GM10266 (cell line): Measurements from ENCODE around the gene KCTD5.

Experiments used
- DNase-seq: peaks from one replicate; pipeline ENCODE4 v3.0.0; 2012; ENCODE audit errors: extremely low spot score
- CTCF ChIP-seq: IDR thresholded peaks from 2 replicates; pipeline ENCODE4 v1.5.1; 2012; ENCODE audit warnings: mild to moderate bottlenecking, low read depth; ENCODE audit not compliant: control insufficient read depth, insufficient read depth; ENCODE audit errors: missing control alignments

KCTD5 gene

DNA sequence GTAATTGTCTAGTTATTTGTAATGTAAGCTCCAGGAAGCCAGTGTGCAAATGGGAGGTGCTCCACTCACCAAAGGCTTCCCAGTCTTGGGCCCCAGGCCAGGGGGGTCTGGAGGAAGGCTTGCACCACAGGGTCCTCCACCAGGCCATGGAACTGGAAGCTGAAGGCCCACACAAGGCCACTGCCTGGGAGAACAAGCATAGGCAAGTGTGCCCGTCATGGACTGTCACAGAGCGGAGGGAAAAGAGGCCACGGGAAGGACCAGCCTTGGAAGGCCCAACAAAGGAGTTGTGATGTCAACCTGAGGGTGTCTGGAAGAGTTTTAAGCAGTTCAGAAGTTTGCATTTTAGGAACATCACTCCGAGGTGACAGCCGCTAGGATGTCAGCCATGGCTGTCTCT is 67.2 kb downstream of the KCTD5 start:
- no peak for TF ChIP-seq CTCF
- DNase-seq = no peak

- TF ChIP-seq CTCF = no peak
- no peak for DNase-seq
Measured at GRCh38 chr16:2749936-2750335, 67.6 kb downstream of the KCTD5 start.

- no peak for TF ChIP-seq CTCF
- DNase-seq = peak; percentile 85
Measured at GRCh38 chr16:2751577-2752034, 69.3 kb downstream of the KCTD5 start.

GRCh38 chr16:2752035-2752849 is 69.9 kb downstream of the KCTD5 start, which contains the start of gene SRRM2:
SRRM2 (plus strand) TSS chr16:2752638; CDS start chr16:2756365, 3,727 bp downstream.
- peak; percentile 97 for DNase-seq
- TF ChIP-seq CTCF = no peak

GRCh38 chr16:2752850-2753732 is 70.8 kb downstream of the KCTD5 start:
- peak; percentile 91 for DNase-seq
- no peak for TF ChIP-seq CTCF

- no peak for TF ChIP-seq CTCF
- DNase-seq = no peak
Measured at GRCh38 chr16:2753733-2754020, 71.4 kb downstream of the KCTD5 start.
